SK-N-MC (cell line): ENCODE measurements around the gene CDC34.
A peak's percentile ranks its signal among the peaks of the same experiment; 100 is the strongest.

Experiments used
- DNase-seq: peaks from one replicate; pipeline ENCODE4 v3.0.0-alpha.2; 2011; ENCODE audit warnings: low read depth, low spot score
- H3K27ac ChIP-seq: fragments of 200-600 bp; sonication (generic); 2 replicates; pipeline ENCODE4 v1.5.1; 2016; ENCODE audit warnings: mixed run types
- H3K36me3 ChIP-seq: fragments of 200-600 bp; sonication (generic); 2 replicates; pipeline ENCODE4 v1.6.1; 2017; ENCODE audit warnings: antibody characterized with exemption, low read length, mixed read lengths; ENCODE audit not compliant: insufficient read depth
- H3K4me3 ChIP-seq: fragments of 200-600 bp; sonication (generic); 2 replicates; pipeline ENCODE4 v1.5.1; 2016
- H3K9ac ChIP-seq: fragments of 200-600 bp; sonication (generic); 2 replicates; pipeline ENCODE4 v1.8.0; 2017; ENCODE audit warnings: mixed run types, mixed read lengths; ENCODE audit not compliant: insufficient read length
- H3K9me3 ChIP-seq: fragments of 200-600 bp; sonication (generic); 2 replicates; pipeline ENCODE4 v1.6.1; 2017; ENCODE audit warnings: low read depth, mild to moderate bottlenecking, antibody characterized with exemption, low read length, moderate library complexity, mixed read lengths
- EZH2 ChIP-seq: fragments of 200-600 bp; sonication (generic); IDR thresholded peaks from one replicate; pipeline ENCODE4 v1.6.1; 2017; ENCODE audit warnings: antibody characterized with exemption
- FOXP2 ChIP-seq: optimal IDR thresholded peaks from 2 replicates; pipeline ENCODE3; 2011; ENCODE audit warnings: mild to moderate bottlenecking, moderate library complexity; ENCODE audit not compliant: insufficient read depth; ENCODE audit errors: extremely low read length, control extremely low read depth
- POLR2AphosphoS5 ChIP-seq: IDR thresholded peaks from 2 replicates; pipeline ENCODE4 v1.6.1; 2012; ENCODE audit warnings: mild to moderate bottlenecking, low read depth, low read length, borderline replicate concordance

Gene CDC34

GRCh38 chr19:542173-542866 lies 10.8 kb downstream of the CDC34 start:
- H3K4me3 ChIP-seq: no peak overlapping the region
- H3K36me3 ChIP-seq: peaks cover 5% of the 10 kb centered on the region; the same call in 1 of the 2 replicates
- TF ChIP-seq POLR2AphosphoS5 (no peak), EZH2 (no peak), FOXP2 (no peak)
- DNase-seq: no peak
- no peaks in the 10 kb centered on the region for H3K9me3 ChIP-seq
- no peak overlapping the region for H3K27ac ChIP-seq
- H3K9ac ChIP-seq: no peak overlapping the region

- Histone ChIP-seq H3K9me3 (no peaks in the 10 kb centered on the region), H3K27ac (no peak within 1 kb of the TSS), H3K4me3 (peak within 1 kb of the TSS; percentile 48), H3K36me3 (no peaks in the 10 kb centered on the region; the same call in 1 of the 2 replicates), H3K9ac (no peak within 1 kb of the TSS)
- no peak for DNase-seq
- TF ChIP-seq POLR2AphosphoS5 (peak; percentile 49; the same call in 1 of the 2 replicates), FOXP2 (no peak)
These were observed 12.5 kb downstream of the CDC34 start, which contains the start of gene GZMM for GRCh38 chr19:543910-544608. TSS of gene GZMM (plus strand) at chr19:544053. CDS start at chr19:544072, 19 bp downstream.

- Histone ChIP-seq H3K4me3 (no peak overlapping the region), H3K9me3 (no peaks in the 10 kb centered on the region), H3K27ac (no peak overlapping the region), H3K36me3 (no peaks in the 10 kb centered on the region), H3K9ac (no peak overlapping the region)
- no peak for DNase-seq
- TF ChIP-seq FOXP2: no peak
These were observed 15.6 kb downstream of the CDC34 start for GRCh38 chr19:547117-547516.

GRCh38 chr19:547836-548720 lies 16.5 kb downstream of the CDC34 start:
- DNase-seq: no peak
- no peak for TF ChIP-seq FOXP2
- Histone ChIP-seq H3K4me3 (no peak overlapping the region), H3K9me3 (no peaks in the 10 kb centered on the region), H3K9ac (no peak overlapping the region), H3K27ac (no peak overlapping the region), H3K36me3 (no peaks in the 10 kb centered on the region)

GRCh38 chr19:548886-549830 lies 17.6 kb downstream of the CDC34 start:
- Histone ChIP-seq H3K9ac (no peak overlapping the region), H3K27ac (no peak overlapping the region), H3K4me3 (no peak overlapping the region), H3K9me3 (no peaks in the 10 kb centered on the region), H3K36me3 (no peaks in the 10 kb centered on the region)
- DNase-seq: no peak
- no peak for TF ChIP-seq POLR2AphosphoS5
- TF ChIP-seq EZH2: no peak
- TF ChIP-seq FOXP2: no peak

GRCh38 chr19:554817-555216 lies 23.3 kb downstream of the CDC34 start:
- no peak for TF ChIP-seq FOXP2
- no peak for TF ChIP-seq EZH2
- TF ChIP-seq POLR2AphosphoS5: no peak
- Histone ChIP-seq H3K27ac (no peak overlapping the region), H3K4me3 (no peak overlapping the region), H3K9ac (no peak overlapping the region), H3K9me3 (no peaks in the 10 kb centered on the region), H3K36me3 (no peaks in the 10 kb centered on the region)
- DNase-seq: no peak

GRCh38 chr19:555474-555808 lies 23.9 kb downstream of the CDC34 start:
- Histone ChIP-seq H3K27ac (no peak overlapping the region), H3K36me3 (no peaks in the 10 kb centered on the region), H3K9me3 (no peaks in the 10 kb centered on the region), H3K9ac (no peak overlapping the region), H3K4me3 (no peak overlapping the region)
- no peak for DNase-seq
- no peak for TF ChIP-seq FOXP2
- no peak for TF ChIP-seq POLR2AphosphoS5
- TF ChIP-seq EZH2: no peak
